HepG2 (cell line): ENCODE measurements around the gene METTL27. TPM values are rescaled to one million over a fixed set of nuclear protein-coding genes. Genes with fewer than 3 reads are reported as not detected.

Experiments used
- AHDC1 ChIP-seq: sonication (generic); formaldehyde crosslinking; IDR thresholded peaks from 2 replicates; pipeline ENCODE4 v1.5.1; 2020; ENCODE audit warnings: mild to moderate bottlenecking, missing genetic modification reagents, borderline replicate concordance
- CBFB ChIP-seq: sonication (generic); formaldehyde crosslinking; IDR thresholded peaks from 2 replicates; pipeline ENCODE4 v1.4.0; 2020; ENCODE audit warnings: missing genetic modification reagents
- ERF ChIP-seq: IDR thresholded peaks from 2 replicates; pipeline ENCODE4 v1.6.1; 2018; ENCODE audit warnings: missing biosample characterization, missing genetic modification reagents
- HNRNPK ChIP-seq: fragments of 200-400 bp; formaldehyde crosslinking; IDR thresholded peaks from 2 replicates; pipeline ENCODE4 v1.6.1; 2018; ENCODE audit warnings: low read length, low read depth, moderate library complexity, mild to moderate bottlenecking; ENCODE audit not compliant: poor library complexity, severe bottlenecking
- JUNB ChIP-seq: sonication (generic); formaldehyde crosslinking; IDR thresholded peaks from 2 replicates; pipeline ENCODE4 v1.8.0; 2022; ENCODE audit warnings: missing genetic modification reagents, mild to moderate bottlenecking, borderline replicate concordance
- MLX ChIP-seq: IDR thresholded peaks from 2 replicates; pipeline ENCODE4 v1.6.1; 2016
- ZBTB25 ChIP-seq: IDR thresholded peaks from 2 replicates; pipeline ENCODE4 v1.6.1; 2018; ENCODE audit warnings: missing genetic modification reagents
- ZFX ChIP-seq: sonication (generic); formaldehyde crosslinking; IDR thresholded peaks from 2 replicates; pipeline ENCODE4 v1.4.0; 2020; ENCODE audit warnings: mild to moderate bottlenecking, low read depth, missing genetic modification reagents, moderate library complexity
- ZIK1 ChIP-seq: sonication (generic); formaldehyde crosslinking; IDR thresholded peaks from 2 replicates; pipeline ENCODE4 v1.5.0; 2020; ENCODE audit warnings: mild to moderate bottlenecking, low read depth, missing genetic modification reagents, borderline replicate concordance
- ZNF160 ChIP-seq: sonication (generic); formaldehyde crosslinking; IDR thresholded peaks from 2 replicates; pipeline ENCODE4 v1.8.0; 2022; ENCODE audit warnings: mild to moderate bottlenecking, inconsistent platforms, missing genetic modification reagents
- ZNF441 ChIP-seq: sonication (generic); formaldehyde crosslinking; IDR thresholded peaks from 2 replicates; pipeline ENCODE4 v1.7.0; 2021; ENCODE audit warnings: missing genetic modification reagents, borderline replicate concordance
- ZNF790 ChIP-seq: sonication (generic); formaldehyde crosslinking; IDR thresholded peaks from 2 replicates; pipeline ENCODE4 v1.8.0; 2022; ENCODE audit warnings: missing genetic modification reagents, mild to moderate bottlenecking, borderline replicate concordance
- ZSCAN31 ChIP-seq: sonication (generic); formaldehyde crosslinking; IDR thresholded peaks from 2 replicates; pipeline ENCODE4 v1.5.0; 2020; ENCODE audit warnings: low read depth, mild to moderate bottlenecking, missing genetic modification reagents
- polyA plus RNA-seq, 8 experiments: library from polyadenylated mRNA; depleted of rRNA in 3 of 8; stranded (reverse) in 7 of 8; unstranded in 1 of 8; fragments of >200 nt; fragmentation: Illumina TruSeq in 4 of 8; extraction: Trizol in 4 of 8; gene quantifications; 2 replicates each; pipeline versions ENCODE4 v1.2.1 to v1.2.3, GENCODE V29; 2011 to 2016; ENCODE audit warnings: low read depth in 4 of 8, missing spikeins in 1 of 8, mixed read lengths in 1 of 8; ENCODE audit not compliant: insufficient read depth in 1 of 8
- total RNA-seq, 5 experiments: library from RNA; depleted of rRNA; stranded (reverse); fragments of >200 nt; fragmentation: Illumina TruSeq; extraction: Trizol; gene quantifications; 2 replicates each; pipeline ENCODE4 v1.2.3, GENCODE V29; 2016; ENCODE audit warnings: low read depth in 1 of 5
- TF ChIP-seq, protein P1 (sequence below): IDR thresholded peaks from 2 replicates; pipeline ENCODE4 v1.6.1; 2016; ENCODE audit warnings: mild to moderate bottlenecking
- TF ChIP-seq, protein P2 (sequence below): fragments of 450-650 bp; IDR thresholded peaks from 2 replicates; pipeline ENCODE4 v1.6.1; 2016
- TF ChIP-seq, protein P3 (sequence below): sonication (generic); formaldehyde crosslinking; IDR thresholded peaks from 2 replicates; pipeline ENCODE4 v1.8.1; 2023; ENCODE audit warnings: mild to moderate bottlenecking, inconsistent platforms, moderate library complexity, missing genetic modification reagents, borderline replicate concordance

Gene METTL27
- total and polyA plus RNA-seq, 2 of the 13 experiments (the other 11 are each of a cell fraction or from before 2014, with no cell fraction given) = 2.0 to 3.0 TPM

GRCh38 chr7:73830681-73831583 is 11.4 kb downstream of the METTL27 start, which contains the start of gene CLDN4 (continued):
- TF ChIP-seq JUNB (no peak), ZNF441 (CRISPR knock-in tag) (no peak), ERF (CRISPR knock-in tag) (no peak), CBFB (no peak), ZBTB25 (CRISPR knock-in tag) (0 out of 2 replicates have a peak, but pooled peaks have one; percentile 37), ZNF790 (CRISPR knock-in tag) (peak; percentile 12; the same call in 1 of the 2 replicates), ZFX (peak; percentile 77), ZIK1 (CRISPR knock-in tag) (no peak), ZNF160 (CRISPR knock-in tag) (no peak), HNRNPK (no peak), ZSCAN31 (CRISPR knock-in tag) (peak; percentile 67; the same call in 1 of the 2 replicates), AHDC1 (no peak), MLX (no peak)
- TF ChIP-seq, protein P1, sequence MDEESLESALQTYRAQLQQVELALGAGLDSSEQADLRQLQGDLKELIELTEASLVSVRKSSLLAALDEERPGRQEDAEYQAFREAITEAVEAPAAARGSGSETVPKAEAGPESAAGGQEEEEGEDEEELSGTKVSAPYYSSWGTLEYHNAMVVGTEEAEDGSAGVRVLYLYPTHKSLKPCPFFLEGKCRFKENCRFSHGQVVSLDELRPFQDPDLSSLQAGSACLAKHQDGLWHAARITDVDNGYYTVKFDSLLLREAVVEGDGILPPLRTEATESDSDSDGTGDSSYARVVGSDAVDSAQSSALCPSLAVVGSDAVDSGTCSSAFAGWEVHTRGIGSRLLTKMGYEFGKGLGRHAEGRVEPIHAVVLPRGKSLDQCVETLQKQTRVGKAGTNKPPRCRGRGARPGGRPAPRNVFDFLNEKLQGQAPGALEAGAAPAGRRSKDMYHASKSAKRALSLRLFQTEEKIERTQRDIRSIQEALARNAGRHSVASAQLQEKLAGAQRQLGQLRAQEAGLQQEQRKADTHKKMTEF = peak; percentile 60; the same call in 1 of the 2 replicates
- TF ChIP-seq, protein P2, sequence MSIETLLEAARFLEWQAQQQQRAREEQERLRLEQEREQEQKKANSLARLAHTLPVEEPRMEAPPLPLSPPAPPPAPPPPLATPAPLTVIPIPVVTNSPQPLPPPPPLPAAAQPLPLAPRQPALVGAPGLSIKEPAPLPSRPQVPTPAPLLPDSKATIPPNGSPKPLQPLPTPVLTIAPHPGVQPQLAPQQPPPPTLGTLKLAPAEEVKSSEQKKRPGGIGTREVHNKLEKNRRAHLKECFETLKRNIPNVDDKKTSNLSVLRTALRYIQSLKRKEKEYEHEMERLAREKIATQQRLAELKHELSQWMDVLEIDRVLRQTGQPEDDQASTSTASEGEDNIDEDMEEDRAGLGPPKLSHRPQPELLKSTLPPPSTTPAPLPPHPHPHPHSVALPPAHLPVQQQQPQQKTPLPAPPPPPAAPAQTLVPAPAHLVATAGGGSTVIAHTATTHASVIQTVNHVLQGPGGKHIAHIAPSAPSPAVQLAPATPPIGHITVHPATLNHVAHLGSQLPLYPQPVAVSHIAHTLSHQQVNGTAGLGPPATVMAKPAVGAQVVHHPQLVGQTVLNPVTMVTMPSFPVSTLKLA = no peak
- TF ChIP-seq, protein P3, sequence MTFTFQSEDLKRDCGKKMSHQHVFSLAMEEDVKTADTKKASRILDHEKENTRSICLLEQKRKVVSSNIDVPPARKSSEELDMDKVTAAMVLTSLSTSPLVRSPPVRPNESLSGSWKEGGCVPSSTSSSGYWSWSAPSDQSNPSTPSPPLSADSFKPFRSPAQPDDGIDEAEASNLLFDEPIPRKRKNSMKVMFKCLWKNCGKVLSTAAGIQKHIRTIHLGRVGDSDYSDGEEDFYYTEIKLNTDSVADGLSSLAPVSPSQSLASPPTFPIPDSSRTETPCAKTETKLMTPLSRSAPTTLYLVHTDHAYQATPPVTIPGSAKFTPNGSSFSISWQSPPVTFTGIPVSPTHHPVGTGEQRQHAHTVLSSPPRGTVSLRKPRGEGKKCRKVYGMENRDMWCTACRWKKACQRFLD = no peak
